ENCODE data around the gene COPA. TPM values are rescaled to one million over a fixed set of nuclear protein-coding genes. Genes with fewer than 3 reads are reported as not detected.

Gene COPA
- polyA plus RNA-seq, 3 donors = 76.7 to 199 (median 195) TPM

DNA sequence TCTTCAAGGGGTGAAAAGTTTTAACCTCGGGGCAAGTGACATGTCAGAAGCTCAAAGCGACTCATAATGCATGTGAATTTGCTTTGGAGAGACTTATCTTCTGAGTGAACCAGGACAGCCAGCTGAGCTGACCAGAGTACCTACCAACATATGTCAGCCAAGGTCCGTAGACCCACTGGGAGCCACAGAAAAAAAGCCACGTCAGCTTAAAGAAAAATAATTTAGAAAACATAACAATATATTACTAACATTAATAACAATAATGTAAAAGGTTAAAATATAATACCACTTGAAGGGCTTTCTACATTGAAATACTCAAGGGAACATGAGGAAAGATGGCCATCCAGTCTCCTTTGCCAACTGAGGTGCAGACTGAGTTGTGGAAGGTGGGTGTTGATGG, 65.1 kb downstream of the COPA start:
- H3K9ac ChIP-seq (ENCODE audit: insufficient read depth, low read length, poor library complexity, severe bottlenecking) = no peak overlapping the region
- no peak overlapping the region for H3K4me2 ChIP-seq (replicated peaks; ENCODE audit: extremely low read depth, low read length, poor library complexity, severe bottlenecking)
- Mint-ChIP-seq H3K36me3 (peaks cover 63 to 68% of the 10 kb centered on the region in 2 donors), H3K4me1 (no peaks in the 10 kb centered on the region), H3K9me3 (no peaks in the 10 kb centered on the region), H3K27ac (no peak overlapping the region), H3K27me3 (ENCODE audit: low read depth in 3 of 3) (no peaks in the 10 kb centered on the region), H3K4me3 (no peak overlapping the region)
- H2AFZ ChIP-seq (ENCODE audit: insufficient read depth, low read depth, low read length, poor library complexity, severe bottlenecking) = no peak overlapping the region
- intact Hi-C loops (cut with micrococcal nuclease) = no loop called here
- TF ChIP-seq, protein P1, sequence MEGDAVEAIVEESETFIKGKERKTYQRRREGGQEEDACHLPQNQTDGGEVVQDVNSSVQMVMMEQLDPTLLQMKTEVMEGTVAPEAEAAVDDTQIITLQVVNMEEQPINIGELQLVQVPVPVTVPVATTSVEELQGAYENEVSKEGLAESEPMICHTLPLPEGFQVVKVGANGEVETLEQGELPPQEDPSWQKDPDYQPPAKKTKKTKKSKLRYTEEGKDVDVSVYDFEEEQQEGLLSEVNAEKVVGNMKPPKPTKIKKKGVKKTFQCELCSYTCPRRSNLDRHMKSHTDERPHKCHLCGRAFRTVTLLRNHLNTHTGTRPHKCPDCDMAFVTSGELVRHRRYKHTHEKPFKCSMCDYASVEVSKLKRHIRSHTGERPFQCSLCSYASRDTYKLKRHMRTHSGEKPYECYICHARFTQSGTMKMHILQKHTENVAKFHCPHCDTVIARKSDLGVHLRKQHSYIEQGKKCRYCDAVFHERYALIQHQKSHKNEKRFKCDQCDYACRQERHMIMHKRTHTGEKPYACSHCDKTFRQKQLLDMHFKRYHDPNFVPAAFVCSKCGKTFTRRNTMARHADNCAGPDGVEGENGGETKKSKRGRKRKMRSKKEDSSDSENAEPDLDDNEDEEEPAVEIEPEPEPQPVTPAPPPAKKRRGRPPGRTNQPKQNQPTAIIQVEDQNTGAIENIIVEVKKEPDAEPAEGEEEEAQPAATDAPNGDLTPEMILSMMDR (IDR thresholded peaks at IDR 0.05) = no peak
- no peak overlapping the region for H3K4me3 ChIP-seq (replicated peaks in 1 of 3; ENCODE audit: low read depth in 2 of 3, low read length in 3 of 3)
- no peak for DNase-seq
- no peaks in the 10 kb centered on the region for H3K4me1 ChIP-seq (ENCODE audit: control insufficient read depth in 1 of 2, insufficient read depth in 2 of 2, low read length in 2 of 2)
- no CpG with 5 or more reads among the region's 4 CpGs for WGBS (ENCODE audit: insufficient coverage)
- no peak overlapping the region for H3K27ac ChIP-seq (ENCODE audit: low read depth in 1 of 2, low read length in 2 of 2)
- H3K36me3 ChIP-seq (replicated peaks in 1 of 2; ENCODE audit: control insufficient read depth in 1 of 2, insufficient read depth in 2 of 2, low read length in 2 of 2) = peaks cover 59 to 74% of the 10 kb centered on the region in 2 donors
- H3K27me3 ChIP-seq (ENCODE audit: control insufficient read depth in 2 of 2, insufficient read depth in 2 of 2, low read length in 2 of 2) = no peaks in the 10 kb centered on the region
- no peaks in the 10 kb centered on the region for H4K20me1 ChIP-seq (ENCODE audit: insufficient read depth, low read length)
- H3K79me2 ChIP-seq (ENCODE audit: insufficient read depth, low read length) = peaks cover 3% of the 10 kb centered on the region
- H3K9me3 ChIP-seq (replicated peaks in 1 of 2; ENCODE audit: control insufficient read depth in 1 of 2, insufficient read depth in 1 of 2, low read length in 2 of 2) = no peaks in the 10 kb centered on the region

- TF ChIP-seq, protein P1 (IDR thresholded peaks at IDR 0.05) = no peak
- Histone ChIP-seq H3K27ac (ENCODE audit: low read depth in 1 of 2, low read length in 2 of 2) (no peak overlapping the region), H3K79me2 (ENCODE audit: insufficient read depth, low read length) (no peaks in the 10 kb centered on the region), H2AFZ (ENCODE audit: insufficient read depth, low read depth, low read length, poor library complexity, severe bottlenecking) (no peak overlapping the region), H3K4me3 (replicated peaks in 1 of 3; ENCODE audit: low read depth in 2 of 3, low read length in 3 of 3) (no peak overlapping the region), H4K20me1 (ENCODE audit: insufficient read depth, low read length) (no peaks in the 10 kb centered on the region), H3K9me3 (replicated peaks in 1 of 2; ENCODE audit: control insufficient read depth in 1 of 2, insufficient read depth in 1 of 2, low read length in 2 of 2) (no peaks in the 10 kb centered on the region), H3K36me3 (replicated peaks in 1 of 2; ENCODE audit: control insufficient read depth in 1 of 2, insufficient read depth in 2 of 2, low read length in 2 of 2) (peaks cover 52 to 68% of the 10 kb centered on the region in 2 donors), H3K4me1 (ENCODE audit: control insufficient read depth in 1 of 2, insufficient read depth in 2 of 2, low read length in 2 of 2) (no peaks in the 10 kb centered on the region), H3K4me2 (replicated peaks; ENCODE audit: extremely low read depth, low read length, poor library complexity, severe bottlenecking) (no peak overlapping the region), H3K27me3 (ENCODE audit: control insufficient read depth in 2 of 2, insufficient read depth in 2 of 2, low read length in 2 of 2) (no peaks in the 10 kb centered on the region), H3K9ac (ENCODE audit: insufficient read depth, low read length, poor library complexity, severe bottlenecking) (no peak overlapping the region)
- H3K4me1 Mint-ChIP-seq = no peaks in the 10 kb centered on the region
- H3K27ac Mint-ChIP-seq = no peak overlapping the region
- WGBS (ENCODE audit: insufficient coverage) = no CpG with 5 or more reads among the region's 2 CpGs
- intact Hi-C loops (cut with micrococcal nuclease) = no loop called here
- no peaks in the 10 kb centered on the region for H3K27me3 Mint-ChIP-seq (ENCODE audit: low read depth in 3 of 3)
- no peak overlapping the region for H3K4me3 Mint-ChIP-seq
- H3K9me3 Mint-ChIP-seq = no peaks in the 10 kb centered on the region
- H3K36me3 Mint-ChIP-seq = peaks cover 58 to 62% of the 10 kb centered on the region in 2 donors
- no peak for DNase-seq
Measured at GRCh38 chr1:160277330-160277729, 65.7 kb downstream of the COPA start.
